ENCODE results near the gene DNAJC1. TPM values are rescaled to one million over a fixed set of nuclear protein-coding genes. Genes with fewer than 3 reads are reported as not detected.

The DNAJC1 gene
- total RNA-seq, 1 experiment from 2014 or later, result 19.1 TPM

DNA sequence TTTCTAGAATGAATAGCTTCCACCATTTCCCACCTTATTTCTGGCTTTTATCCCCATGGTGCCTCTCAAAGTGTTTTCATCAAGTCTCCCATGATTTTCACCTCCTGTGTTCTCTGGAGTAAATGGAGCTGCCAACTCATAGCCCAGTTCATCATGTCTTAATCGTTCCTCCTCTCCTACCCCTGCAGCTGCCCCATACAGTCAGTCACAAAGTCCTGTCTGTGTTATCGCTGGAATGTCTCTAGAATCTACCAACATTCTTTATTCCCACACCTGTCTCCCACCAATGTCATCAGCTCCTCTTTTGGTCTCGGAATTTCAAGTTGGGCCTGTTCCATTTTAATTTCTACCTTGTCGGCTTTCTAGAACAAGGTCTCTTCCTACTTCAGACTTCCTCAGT lies 290.6 kb downstream of the DNAJC1 start:
- no peaks in the 10 kb centered on the region for H3K79me2 ChIP-seq (ENCODE audit: low read depth)

GRCh38 chr10:21707498-21707897 lies 296.0 kb downstream of the DNAJC1 start:
- DNase-seq, result no peak
- no peaks in the 10 kb centered on the region for H3K9me2 ChIP-seq (ENCODE audit: insufficient read depth)
- no peaks in the 10 kb centered on the region for H3K36me3 ChIP-seq (ENCODE audit: low read depth)
- ChIA-PET CTCF (no interaction called here), POLR2A (ENCODE audit: unreplicated experiment) (no interaction called here)
- intact Hi-C loops (cut with micrococcal nuclease; ENCODE audit: unreplicated experiment), result no loop called here
- no peak overlapping the region for H3K4me2 ChIP-seq
- H3K27ac ChIP-seq, result no peak overlapping the region
- no peak overlapping the region for H3K4me3 ChIP-seq
- no peaks in the 10 kb centered on the region for H3K27me3 ChIP-seq (ENCODE audit: insufficient read depth, low read depth)
- no TSS peak for BruUV-seq (replicated peaks)
- H2AFZ ChIP-seq, result no peak overlapping the region
- peaks cover 8% of the 10 kb centered on the region; the same call in 1 of the 2 replicates for H3K79me2 ChIP-seq (ENCODE audit: low read depth)
- TF ChIP-seq EZH2 (IDR thresholded peaks at IDR 0.05; ENCODE audit: low read depth), result no peak
- TF ChIP-seq CTCF (conservative IDR thresholded peaks at IDR 0.05), result no peak
- H3K4me1 ChIP-seq (replicated peaks; ENCODE audit: insufficient read depth), result no peaks in the 10 kb centered on the region
- H4K20me1 ChIP-seq (ENCODE audit: insufficient read depth), result no peaks in the 10 kb centered on the region
- no peaks in the 10 kb centered on the region for H3K9me3 ChIP-seq (ENCODE audit: insufficient read depth, low read depth)
- H3F3A ChIP-seq (ENCODE audit: insufficient read depth, low read depth), result no peaks in the 10 kb centered on the region; the same call in 1 of the 2 replicates

More for the DNA sequence above, 290.6 kb downstream of the DNAJC1 start:
- Histone ChIP-seq H4K20me1 (ENCODE audit: insufficient read depth) (no peaks in the 10 kb centered on the region), H3F3A (ENCODE audit: insufficient read depth, low read depth) (0 out of 2 replicates have a peak, but pooled peaks cover 5% of the 10 kb centered on the region), H2AFZ (no peak overlapping the region), H3K4me3 (no peak overlapping the region), H3K4me1 (replicated peaks; ENCODE audit: insufficient read depth) (peaks cover 12% of the 10 kb centered on the region), H3K4me2 (no peak overlapping the region), H3K9me3 (ENCODE audit: insufficient read depth, low read depth) (no peaks in the 10 kb centered on the region), H3K36me3 (ENCODE audit: low read depth) (no peaks in the 10 kb centered on the region), H3K27ac (no peak overlapping the region), H3K27me3 (ENCODE audit: insufficient read depth, low read depth) (no peaks in the 10 kb centered on the region), H3K9me2 (ENCODE audit: insufficient read depth) (no peaks in the 10 kb centered on the region)
- POLR2A ChIA-PET (ENCODE audit: unreplicated experiment), result interaction anchor here (0.6 kb wide), 1 partner anchor 728 kb away, joined by 8 read pairs; no protein-coding TSS in a partner anchor
- TF ChIP-seq EZH2 (IDR thresholded peaks at IDR 0.05; ENCODE audit: low read depth), result no peak
- no peak for TF ChIP-seq CTCF (conservative IDR thresholded peaks at IDR 0.05)
- CTCF ChIA-PET, result no interaction called here
- BruUV-seq (replicated peaks), result no TSS peak
- intact Hi-C loops (cut with micrococcal nuclease; ENCODE audit: unreplicated experiment), result no loop called here
- no peak for DNase-seq

Other genes starting within 250 kb of the DNAJC1 start
- gene EBLN1, start 214.3 kb upstream of the DNAJC1 start, total RNA-seq (2021), result not detected in 2 replicates